Upper lobe of left lung (tissue), 4 donors: ENCODE measurements around the gene TCF7.

ENCODE experiments used
- POLR2A ChIP-seq, 4 donors: fragments of 450-650 bp; IDR thresholded peaks; one replicate each; pipeline ENCODE4 v1.5.1; 2016 to 2017; ENCODE audit warnings: antibody characterized with exemption in 4 of 4, mild to moderate bottlenecking in 2 of 4
- TF ChIP-seq, protein P1 (sequence below), 6 experiments: fragments of 450-650 bp in 4 of 6; fragments of 200-600 bp in 2 of 6; sonication (generic) in 2 of 6; IDR thresholded peaks; one replicate each; pipeline ENCODE4 v1.5.1; 2016 to 2019; ENCODE audit warnings: antibody characterized with exemption in 6 of 6

DNA sequence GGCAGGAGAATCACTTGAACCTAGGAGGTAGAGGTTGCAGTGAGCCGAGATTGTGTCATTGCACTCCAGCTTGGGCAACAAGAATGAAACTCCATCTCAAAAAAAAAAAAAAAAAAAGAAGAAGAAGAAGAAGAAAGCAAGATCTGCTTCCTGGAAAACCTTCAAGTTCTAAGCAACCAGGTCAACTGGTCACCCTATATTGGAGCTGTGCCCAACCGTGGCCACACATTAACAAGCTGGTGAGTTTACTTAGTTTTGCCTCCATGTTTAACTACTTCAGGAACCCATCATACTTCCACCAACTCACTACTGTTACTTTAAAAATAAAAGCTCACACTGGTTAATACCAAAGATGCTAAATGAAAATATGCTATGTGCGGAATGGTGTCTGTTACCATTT is 74.5 kb downstream of the TCF7 start:
- no peak for TF ChIP-seq POLR2A (IDR thresholded peaks at IDR 0.05)
- TF ChIP-seq, protein P1, sequence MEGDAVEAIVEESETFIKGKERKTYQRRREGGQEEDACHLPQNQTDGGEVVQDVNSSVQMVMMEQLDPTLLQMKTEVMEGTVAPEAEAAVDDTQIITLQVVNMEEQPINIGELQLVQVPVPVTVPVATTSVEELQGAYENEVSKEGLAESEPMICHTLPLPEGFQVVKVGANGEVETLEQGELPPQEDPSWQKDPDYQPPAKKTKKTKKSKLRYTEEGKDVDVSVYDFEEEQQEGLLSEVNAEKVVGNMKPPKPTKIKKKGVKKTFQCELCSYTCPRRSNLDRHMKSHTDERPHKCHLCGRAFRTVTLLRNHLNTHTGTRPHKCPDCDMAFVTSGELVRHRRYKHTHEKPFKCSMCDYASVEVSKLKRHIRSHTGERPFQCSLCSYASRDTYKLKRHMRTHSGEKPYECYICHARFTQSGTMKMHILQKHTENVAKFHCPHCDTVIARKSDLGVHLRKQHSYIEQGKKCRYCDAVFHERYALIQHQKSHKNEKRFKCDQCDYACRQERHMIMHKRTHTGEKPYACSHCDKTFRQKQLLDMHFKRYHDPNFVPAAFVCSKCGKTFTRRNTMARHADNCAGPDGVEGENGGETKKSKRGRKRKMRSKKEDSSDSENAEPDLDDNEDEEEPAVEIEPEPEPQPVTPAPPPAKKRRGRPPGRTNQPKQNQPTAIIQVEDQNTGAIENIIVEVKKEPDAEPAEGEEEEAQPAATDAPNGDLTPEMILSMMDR (IDR thresholded peaks at IDR 0.05) = no peak
